ENCODE data around the gene MTR.

MTR gene

GRCh38 chr1:236779312-236779711 lies 15.8 kb upstream of the MTR start:
- no peak for DNase-seq

GRCh38 chr1:236785477-236785876 lies 9.6 kb upstream of the MTR start:
- no peak for DNase-seq

- no peak for DNase-seq
Observed at GRCh38 chr1:236786453-236786852, 8.6 kb upstream of the MTR start.

- no peak for DNase-seq
Observed at GRCh38 chr1:236794585-236795034, 482 bp upstream of the MTR start.

GRCh38 chr1:236795757-236796667 lies 920 bp downstream of the MTR start:
- DNase-seq: no peak

GRCh38 chr1:236799001-236799400 lies 3.9 kb downstream of the MTR start:
- no peak for DNase-seq

GRCh38 chr1:236800002-236800620 lies 5.0 kb downstream of the MTR start:
- DNase-seq: no peak

GRCh38 chr1:236800623-236801022 lies 5.5 kb downstream of the MTR start:
- no peak for DNase-seq

GRCh38 chr1:236802264-236802663 lies 7.2 kb downstream of the MTR start:
- no peak for DNase-seq

- no peak for DNase-seq
Observed at GRCh38 chr1:236806634-236807033, 11.5 kb downstream of the MTR start.

- no peak for DNase-seq
Observed at GRCh38 chr1:236808005-236808404, 12.9 kb downstream of the MTR start.

- DNase-seq: no peak
Observed at GRCh38 chr1:236808564-236809130, 13.6 kb downstream of the MTR start.

- DNase-seq: no peak
Observed at GRCh38 chr1:236809148-236809547, 14.1 kb downstream of the MTR start.

- no peak for DNase-seq
Observed at GRCh38 chr1:236810018-236810417, 14.9 kb downstream of the MTR start.

GRCh38 chr1:236812334-236813030 lies 17.4 kb downstream of the MTR start:
- no peak for DNase-seq

GRCh38 chr1:236815941-236816340 lies 20.8 kb downstream of the MTR start:
- DNase-seq: no peak

GRCh38 chr1:236819856-236820255 lies 24.8 kb downstream of the MTR start:
- DNase-seq: no peak

- no peak for DNase-seq
Observed at GRCh38 chr1:236821091-236821627, 26.1 kb downstream of the MTR start.

GRCh38 chr1:236823559-236823958 lies 28.5 kb downstream of the MTR start:
- DNase-seq: no peak

- DNase-seq: no peak
Observed at GRCh38 chr1:236829085-236829484, 34.0 kb downstream of the MTR start.

GRCh38 chr1:236830116-236830515 lies 35.0 kb downstream of the MTR start:
- DNase-seq: no peak

- no peak for DNase-seq
Observed at GRCh38 chr1:236830560-236830959, 35.5 kb downstream of the MTR start.

- no peak for DNase-seq
Observed at GRCh38 chr1:236833575-236833974, 38.5 kb downstream of the MTR start.

Data from NCI-H774 (cell line).